Measurements from ENCODE around the gene ARL8B. TPM values are rescaled to one million over a fixed set of nuclear protein-coding genes. Genes with fewer than 3 reads are reported as not detected.

The ARL8B gene
- total and polyA plus RNA-seq, 2 of the 8 experiments (the other 6 are each of a cell fraction or from before 2014, with no cell fraction given) = 14.5 to 27.8 TPM

- TF ChIP-seq ATF2 (IDR thresholded peaks at IDR 0.05; ENCODE audit: low read length) (no peak), RNF2 (IDR thresholded peaks at IDR 0.05; ENCODE audit: borderline replicate concordance, low read depth, low read length, missing control alignments, poor library complexity, severe bottlenecking) (no peak)
These were observed 74.9 kb downstream of the ARL8B start (continued) for GRCh38 chr3:5197022-5197421.

Data from H1 (cell line).